ENCODE data around the gene SRPX.

- TF ChIP-seq CTCF (IDR thresholded peaks at IDR 0.05; ENCODE audit: low read length): no peak
- TF ChIP-seq EZH2 (IDR thresholded peaks at IDR 0.05; ENCODE audit: borderline replicate concordance, low read length): no peak
Observed at GRCh38 chrX:38189431-38190250, 31.0 kb downstream of the SRPX start.

Data from OCI-LY1 (cell line).